Osteoblast (primary cell): Measurements from ENCODE around the gene PPP2R5D. TPM values are rescaled to one million over a fixed set of nuclear protein-coding genes. Genes with fewer than 3 reads are reported as not detected.

Source experiments
- DNase-seq: peaks from one replicate; pipeline ENCODE4 v3.0.0; 2011; ENCODE audit warnings: low spot score, mixed read lengths; ENCODE audit not compliant: insufficient read length; ENCODE audit errors: missing footprints
- H2AFZ ChIP-seq: 2 replicates; pipeline ENCODE4 v1.6.0; 2011; ENCODE audit warnings: mild to moderate bottlenecking, low read length
- H3K27ac ChIP-seq: 2 replicates; pipeline ENCODE4 v1.5.1; 2011; ENCODE audit warnings: mild to moderate bottlenecking, low read depth, low read length, moderate library complexity
- H3K27me3 ChIP-seq: 2 replicates; pipeline ENCODE4 v1.6.0; 2012; ENCODE audit warnings: mild to moderate bottlenecking, control low read depth, inconsistent platforms, low read length, moderate library complexity; ENCODE audit not compliant: insufficient read depth
- H3K36me3 ChIP-seq: 2 replicates; pipeline ENCODE4 v1.5.1; 2011; ENCODE audit warnings: mild to moderate bottlenecking, low read length, control low read depth, moderate library complexity; ENCODE audit not compliant: insufficient read depth
- H3K4me1 ChIP-seq: 2 replicates; pipeline ENCODE4 v1.5.1; 2011; ENCODE audit warnings: mild to moderate bottlenecking, low read length, control low read depth, moderate library complexity; ENCODE audit not compliant: insufficient read depth
- H3K4me2 ChIP-seq: 2 replicates; pipeline ENCODE4 v1.6.0; 2011; ENCODE audit warnings: mild to moderate bottlenecking, low read length; ENCODE audit not compliant: insufficient read depth
- H3K4me3 ChIP-seq: fragments of 200-600 bp; sonication (generic); 3 replicates; pipeline ENCODE4 v1.5.1; 2012; ENCODE audit warnings: mild to moderate bottlenecking, low read length, inconsistent platforms; ENCODE audit not compliant: insufficient read depth
- H3K79me2 ChIP-seq: 2 replicates; pipeline ENCODE4 v1.6.0; 2012; ENCODE audit warnings: mild to moderate bottlenecking, low read length, control low read depth, inconsistent platforms; ENCODE audit not compliant: insufficient read depth
- H3K9me3 ChIP-seq: 2 replicates; pipeline ENCODE4 v1.5.1; 2011; ENCODE audit warnings: low read depth, low read length, control low read depth
- H4K20me1 ChIP-seq: 2 replicates; pipeline ENCODE4 v1.6.0; 2012; ENCODE audit warnings: mild to moderate bottlenecking, low read length, control low read depth; ENCODE audit not compliant: insufficient read depth
- total RNA-seq: library from RNA; depleted of rRNA; stranded (reverse); fragments of >200 nt; gene quantifications from 2 replicates; pipeline ENCODE4 v1.2.3, GENCODE V29; 2012
- TF ChIP-seq, protein P1 (sequence below): IDR thresholded peaks from 2 replicates; pipeline ENCODE4 v1.5.1; 2011; ENCODE audit warnings: mild to moderate bottlenecking, low read depth, low read length, moderate library complexity; ENCODE audit errors: extremely low read depth

Gene PPP2R5D
- total RNA-seq, 1 donor: 30.8 TPM

DNA sequence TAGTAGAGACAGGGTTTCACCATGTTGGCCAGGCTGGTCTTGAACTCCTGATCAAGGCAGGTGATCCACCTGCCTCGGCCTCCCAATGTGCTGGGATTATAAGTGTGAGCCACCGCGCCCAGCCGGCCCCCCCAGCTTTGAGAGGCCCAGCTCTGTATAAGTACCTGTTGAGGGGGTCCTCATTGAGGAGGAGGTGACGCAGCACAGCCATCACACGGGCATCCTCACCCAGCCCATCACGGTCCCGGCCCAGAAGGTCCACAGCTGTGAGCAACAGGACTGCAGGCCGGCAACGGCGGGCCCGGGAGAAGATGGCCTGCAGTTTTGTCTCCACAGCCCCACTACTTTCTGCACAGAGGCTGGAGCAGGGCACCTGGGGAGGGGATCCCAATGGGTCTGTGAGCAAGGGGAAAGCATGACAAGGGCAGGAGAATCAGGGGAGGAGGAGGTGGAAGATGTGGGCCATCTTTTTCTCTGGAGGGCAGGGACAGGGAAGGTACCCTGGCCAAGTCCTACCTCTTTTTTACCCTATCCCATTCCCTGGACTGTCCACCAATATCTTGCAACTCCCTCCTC lies 16.2 kb upstream of the PPP2R5D start:
- TF ChIP-seq, protein P1, sequence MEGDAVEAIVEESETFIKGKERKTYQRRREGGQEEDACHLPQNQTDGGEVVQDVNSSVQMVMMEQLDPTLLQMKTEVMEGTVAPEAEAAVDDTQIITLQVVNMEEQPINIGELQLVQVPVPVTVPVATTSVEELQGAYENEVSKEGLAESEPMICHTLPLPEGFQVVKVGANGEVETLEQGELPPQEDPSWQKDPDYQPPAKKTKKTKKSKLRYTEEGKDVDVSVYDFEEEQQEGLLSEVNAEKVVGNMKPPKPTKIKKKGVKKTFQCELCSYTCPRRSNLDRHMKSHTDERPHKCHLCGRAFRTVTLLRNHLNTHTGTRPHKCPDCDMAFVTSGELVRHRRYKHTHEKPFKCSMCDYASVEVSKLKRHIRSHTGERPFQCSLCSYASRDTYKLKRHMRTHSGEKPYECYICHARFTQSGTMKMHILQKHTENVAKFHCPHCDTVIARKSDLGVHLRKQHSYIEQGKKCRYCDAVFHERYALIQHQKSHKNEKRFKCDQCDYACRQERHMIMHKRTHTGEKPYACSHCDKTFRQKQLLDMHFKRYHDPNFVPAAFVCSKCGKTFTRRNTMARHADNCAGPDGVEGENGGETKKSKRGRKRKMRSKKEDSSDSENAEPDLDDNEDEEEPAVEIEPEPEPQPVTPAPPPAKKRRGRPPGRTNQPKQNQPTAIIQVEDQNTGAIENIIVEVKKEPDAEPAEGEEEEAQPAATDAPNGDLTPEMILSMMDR: no peak
- no peak overlapping the region for H2AFZ ChIP-seq
- no peak overlapping the region for H3K27ac ChIP-seq
- H3K4me2 ChIP-seq: no peak overlapping the region
- H3K4me1 ChIP-seq: peaks cover 6% of the 10 kb centered on the region
- no peak overlapping the region for H3K4me3 ChIP-seq
- H3K27me3 ChIP-seq: no peaks in the 10 kb centered on the region
- H3K36me3 ChIP-seq: peaks cover 45% of the 10 kb centered on the region
- DNase-seq: no peak
- no peaks in the 10 kb centered on the region for H3K9me3 ChIP-seq
- no peaks in the 10 kb centered on the region for H3K79me2 ChIP-seq
- peaks cover 6% of the 10 kb centered on the region for H4K20me1 ChIP-seq

GRCh38 chr6:42968783-42969182 lies 15.6 kb upstream of the PPP2R5D start:
- H4K20me1 ChIP-seq: peaks cover 9% of the 10 kb centered on the region
- H3K36me3 ChIP-seq: peaks cover 45% of the 10 kb centered on the region
- H3K4me2 ChIP-seq: no peak overlapping the region
- H2AFZ ChIP-seq: no peak overlapping the region
- no peak overlapping the region for H3K4me3 ChIP-seq
- no peaks in the 10 kb centered on the region for H3K79me2 ChIP-seq
- no peaks in the 10 kb centered on the region for H3K27me3 ChIP-seq
- no peaks in the 10 kb centered on the region for H3K9me3 ChIP-seq
- DNase-seq: no peak
- TF ChIP-seq, protein P1: no peak
- peaks cover 6% of the 10 kb centered on the region for H3K4me1 ChIP-seq
- no peak overlapping the region for H3K27ac ChIP-seq

DNA sequence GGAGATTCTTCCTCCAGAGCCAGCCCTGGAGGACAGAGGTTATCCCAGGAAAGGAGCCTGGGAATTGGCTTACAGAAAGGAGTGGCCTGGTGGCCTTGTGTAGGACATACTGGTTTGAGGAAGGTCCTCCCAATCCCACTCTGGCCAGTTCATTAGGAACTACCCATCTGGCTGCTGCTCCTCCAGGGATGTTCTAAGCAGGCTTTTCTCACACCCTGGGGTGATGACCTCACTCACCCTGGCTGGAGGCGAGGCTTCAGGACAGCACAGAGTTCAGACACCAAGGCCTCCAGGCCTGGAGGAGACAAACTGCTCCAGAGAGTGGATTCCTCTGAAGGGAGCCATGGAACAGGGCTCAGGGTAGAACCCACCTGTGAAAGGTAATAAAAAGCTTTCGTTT lies 14.9 kb upstream of the PPP2R5D start:
- no peak for DNase-seq
- Histone ChIP-seq H3K4me3 (no peak overlapping the region), H3K9me3 (no peaks in the 10 kb centered on the region), H3K27ac (no peak overlapping the region), H4K20me1 (peaks cover 10% of the 10 kb centered on the region), H3K27me3 (no peaks in the 10 kb centered on the region), H3K36me3 (peaks cover 45% of the 10 kb centered on the region), H2AFZ (no peak overlapping the region), H3K4me1 (peaks cover 6% of the 10 kb centered on the region), H3K4me2 (no peak overlapping the region), H3K79me2 (no peaks in the 10 kb centered on the region)
- TF ChIP-seq, protein P1: no peak

- Histone ChIP-seq H3K27me3 (no peaks in the 10 kb centered on the region), H2AFZ (no peak overlapping the region), H3K4me2 (no peak overlapping the region), H3K27ac (no peak overlapping the region), H3K4me1 (peaks cover 6% of the 10 kb centered on the region), H4K20me1 (peaks cover 10% of the 10 kb centered on the region), H3K9me3 (no peaks in the 10 kb centered on the region), H3K4me3 (no peak overlapping the region), H3K79me2 (no peaks in the 10 kb centered on the region), H3K36me3 (peaks cover 47% of the 10 kb centered on the region)
- DNase-seq: no peak
- TF ChIP-seq, protein P1: no peak
These were observed 14.4 kb upstream of the PPP2R5D start for GRCh38 chr6:42969934-42970333.
